Pancreas (tissue), 10 donors: ENCODE data around the gene CHRD. TPM values are rescaled to one million over a fixed set of nuclear protein-coding genes. Genes with fewer than 3 reads are reported as not detected.

Experiments used
- ATAC-seq, 4 donors: fragments of 200-7000 bp; cut with Tn5 transposase; one replicate each; pipeline versions ENCODE4 v1.8.0 to v1.9.1; 2020; ENCODE audit warnings: mild to moderate bottlenecking in 4 of 4, moderate library complexity in 4 of 4
- DNase-seq, 6 donors: peaks; one replicate each; pipeline ENCODE4 v3.0.0-alpha.2; 2020
- FAIRE-seq: peaks from 2 replicates; lab custom pipeline; 2012; peaks lifted over from hg19 to GRCh38; lab: Jason Lieb, UNC
- H3K27ac ChIP-seq, 4 donors: fragments of 200-600 bp; sonication (generic); 1 replicate in 3 of 4; 2 replicates in 1 of 4; pipeline versions ENCODE4 v1.5.0 to v1.8.0; 2020
- H3K27me3 ChIP-seq, 4 donors: fragments of 200-600 bp; one replicate each; pipeline ENCODE4 v1.8.0; 2021
- H3K36me3 ChIP-seq, 3 donors: fragments of 200-600 bp; sonication (generic) in 1 of 3; one replicate each; pipeline versions ENCODE4 v1.5.0 to v1.8.0; 2020 to 2021
- H3K4me1 ChIP-seq, 3 donors: fragments of 200-600 bp; one replicate each; pipeline ENCODE4 v1.8.0; 2021
- H3K4me3 ChIP-seq, 4 donors: fragments of 200-600 bp; sonication (generic) in 2 of 4; one replicate each; pipeline versions ENCODE4 v1.5.0 to v1.8.0; 2020 to 2021
- H3K9me3 ChIP-seq, 4 donors: fragments of 200-600 bp; one replicate each; pipeline ENCODE4 v1.8.0; 2021
- CTCF ChIP-seq, 4 donors: fragments of 200-600 bp; sonication (generic) in 3 of 4; IDR thresholded peaks; one replicate each; pipeline versions ENCODE4 v1.5.0 to v1.8.0; 2021; ENCODE audit warnings: antibody characterized with exemption in 4 of 4
- WGBS, 2 donors: extraction: QIAGEN DNeasy Blood & Tissue Kit; methylation state at CpG; one replicate each; pipeline ENCODE4 v1.1.7; 2013; 5-methylcytosine and 5-hydroxymethylcytosine counted together
- intact Hi-C, 3 donors: fragments of 100-400 bp; cut with DNase I; formaldehyde crosslinking; loops; one replicate each; pipeline versions ENCODE4 v1.11.1 to v1.14.2; 2022
- polyA plus RNA-seq, 2 donors: library from polyadenylated mRNA; stranded (reverse); fragments of 200-250 nt; gene quantifications; one replicate each; pipeline ENCODE4 v1.2.3, GENCODE V29; 2013
- total RNA-seq, 6 donors: library from RNA; stranded (reverse); fragmentation: NEBNext Ultra II Directional in 4 of 6; extraction: Animal tissue kit (Norgen Biotek cat#: 25700) in 4 of 6; gene quantifications; one replicate each; pipeline versions ENCODE4 v1.2.1 to v1.2.4, GENCODE V29; 2021 to 2023
- donor health status: healthy with polysubstance abuse.
- donor health status: DM: no; HTN: no; CAD: no; lungs with moderate emphysema.
- donor health status: DM: no; HTN: no; CAD: no.
- donor health status: control.
- donor health status: control.
- donor health status: Bipolar disorder and iron deficiency.
- donor health status: DM: yes; HTN: yes; CAD: no.
- donor health status: DM: no; HTN: no; CAD: no.
- donor health status: DM: no; HTN: no; CAD: no.
- donor health status: DM: yes; HTN: yes; CAD: no.

The CHRD gene
- total and polyA plus RNA-seq, 8 donors: 11.0 to 96.7 (median 19.8) TPM

DNA sequence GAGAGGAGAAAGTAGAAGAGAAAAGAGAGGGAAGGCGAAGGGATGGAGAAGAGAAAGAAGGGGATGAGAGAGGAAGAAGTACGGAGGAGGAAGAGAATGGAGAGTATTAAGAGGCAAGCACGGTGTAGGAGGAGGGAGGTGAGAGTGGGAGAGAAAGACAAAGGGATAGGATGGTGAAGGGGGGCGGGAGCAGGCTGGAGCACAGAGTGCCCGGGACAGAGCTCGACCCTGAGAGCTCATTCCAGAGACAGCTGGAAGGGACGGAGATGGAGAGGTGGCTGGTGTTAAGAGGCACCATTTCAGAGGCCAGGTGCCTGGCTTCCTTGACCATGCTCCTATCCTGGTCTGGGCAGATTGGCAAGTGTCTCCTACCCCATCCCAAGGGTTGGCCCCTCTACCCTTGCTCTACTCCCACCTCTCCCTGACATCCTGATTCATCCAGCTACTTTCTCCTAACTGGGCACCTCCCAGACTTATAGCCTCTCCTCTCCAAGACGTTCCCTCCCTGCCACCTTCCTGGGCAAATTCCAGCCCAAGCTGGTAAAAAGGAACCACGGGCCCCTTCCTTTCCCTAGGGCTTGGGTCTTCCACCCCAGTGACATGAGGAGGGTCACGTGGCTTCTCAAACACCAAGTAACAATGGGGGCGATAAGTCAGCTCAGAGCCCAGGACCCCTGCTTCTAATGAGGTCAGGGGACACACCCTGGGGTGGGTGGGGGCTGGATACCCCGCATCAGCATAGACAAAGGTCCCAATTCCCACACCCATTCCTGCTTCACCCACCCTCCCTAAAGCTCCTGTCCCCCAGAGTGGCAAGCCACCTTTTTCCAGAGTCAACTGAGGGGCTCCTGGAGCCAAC, 19.6 kb upstream of the CHRD start:
- no peak for ATAC-seq
- peak overlapping the region; percentile 74 to 97 (median 78) for H3K4me3 ChIP-seq
- no peaks in the 10 kb centered on the region for H3K27me3 ChIP-seq
- no peak for TF ChIP-seq CTCF (IDR thresholded peaks at IDR 0.05)
- FAIRE-seq: no peak
- H3K4me1 ChIP-seq: peaks cover 0 to 10% (median 0%) of the 10 kb centered on the region in 3 donors
- peak overlapping the region in 3 of 4 donors; percentile 12 to 97 (median 97) for H3K27ac ChIP-seq
- WGBS, 2 donors: 63 to 64% methylated on average over 12 of the region's 12 CpGs
- intact Hi-C loops: no loop called here
- H3K36me3 ChIP-seq: peaks cover 0 to 3% (median 0%) of the 10 kb centered on the region in 3 donors
- no peaks in the 10 kb centered on the region for H3K9me3 ChIP-seq
- DNase-seq: peak in 3 of 6 donors; percentile 18 to 29 (median 22)

- FAIRE-seq (no peak), DNase-seq (peak in 3 of 6 donors; percentile 10 to 33 (median 26)), ATAC-seq (no peak)
- Histone ChIP-seq H3K27me3 (no peaks in the 10 kb centered on the region), H3K4me3 (peak overlapping the region; percentile 74 to 97 (median 78)), H3K36me3 (peaks cover 0 to 5% (median 0%) of the 10 kb centered on the region in 3 donors), H3K9me3 (no peaks in the 10 kb centered on the region), H3K4me1 (peaks cover 0 to 10% (median 0%) of the 10 kb centered on the region in 3 donors), H3K27ac (peak overlapping the region; percentile 12 to 97 (median 66))
- 4 to 5% methylated on average over 24 of the region's 24 CpGs for WGBS, 2 donors
- intact Hi-C loops: no loop called here
- TF ChIP-seq CTCF (IDR thresholded peaks at IDR 0.05): no peak
These were observed 18.8 kb upstream of the CHRD start for GRCh38 chr3:184360929-184361531.

- peak; percentile 53 to 68 (median 57) for ATAC-seq
- TF ChIP-seq CTCF (IDR thresholded peaks at IDR 0.05): no peak
- Histone ChIP-seq H3K4me1 (peaks cover 0 to 10% (median 0%) of the 10 kb centered on the region in 3 donors), H3K4me3 (peak within 1 kb of the TSS; percentile 74 to 97 (median 78)), H3K36me3 (peaks cover 0 to 5% (median 0%) of the 10 kb centered on the region in 3 donors), H3K9me3 (no peaks in the 10 kb centered on the region), H3K27me3 (no peaks in the 10 kb centered on the region), H3K27ac (peak within 1 kb of the TSS; percentile 91 to 98 (median 97))
- DNase-seq: peak; percentile 54 to 87 (median 72)
- WGBS, 2 donors: 0 to 1% methylated on average over 40 to 56 of the region's 56 CpGs
- FAIRE-seq: no peak
- intact Hi-C loops: no loop called here
These were observed 18.3 kb upstream of the CHRD start, which contains the start of the genes CLCN2 and POLR2H for GRCh38 chr3:184361532-184361931. Gene CLCN2, minus strand, starts transcription at chr3:184361605. Its CDS starts 126 bp downstream, at chr3:184361479. Gene POLR2H, plus strand, starts transcription at chr3:184361710. Its CDS starts 1,783 bp downstream, at chr3:184363493.

- Histone ChIP-seq H3K27me3 (no peaks in the 10 kb centered on the region), H3K4me3 (peak overlapping the region; percentile 74 to 97 (median 78)), H3K4me1 (peaks cover 0 to 10% (median 0%) of the 10 kb centered on the region in 3 donors), H3K9me3 (no peaks in the 10 kb centered on the region), H3K36me3 (peaks cover 0 to 5% (median 0%) of the 10 kb centered on the region in 3 donors), H3K27ac (peak overlapping the region; percentile 91 to 98 (median 97))
- TF ChIP-seq CTCF (IDR thresholded peaks at IDR 0.05): no peak
- peak in 4 of 6 donors; percentile 66 to 85 (median 76) for DNase-seq
- 0% methylated on average over 33 to 38 of the region's 38 CpGs for WGBS, 2 donors
- ATAC-seq: peak; percentile 42 to 49 (median 46)
- no peak for FAIRE-seq
- intact Hi-C loops: no loop called here
These were observed 17.8 kb upstream of the CHRD start for GRCh38 chr3:184361932-184362667.
